ENCODE measurements around the gene A3GALT2.

Gene A3GALT2

DNA sequence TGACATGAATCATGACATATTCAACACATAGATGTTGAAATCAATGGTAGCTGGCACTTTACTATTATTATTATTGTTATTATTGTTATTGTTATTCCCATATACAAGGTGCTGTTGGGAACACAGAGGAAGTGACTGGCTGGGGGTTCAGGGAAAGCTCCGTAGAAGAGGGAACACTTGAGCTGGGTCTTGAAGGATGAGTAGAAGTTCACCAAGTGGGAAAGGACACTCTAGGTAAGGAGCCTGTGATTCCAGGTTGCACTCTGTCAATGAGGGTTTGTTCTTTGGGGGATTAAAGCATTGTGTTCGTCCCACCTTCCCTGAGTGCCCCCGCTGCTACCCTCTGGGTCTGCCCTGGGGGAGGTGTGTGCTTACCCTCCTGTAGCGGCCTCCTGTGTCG is 50.5 kb downstream of the A3GALT2 start:
- FAIRE-seq = no peak

DNA sequence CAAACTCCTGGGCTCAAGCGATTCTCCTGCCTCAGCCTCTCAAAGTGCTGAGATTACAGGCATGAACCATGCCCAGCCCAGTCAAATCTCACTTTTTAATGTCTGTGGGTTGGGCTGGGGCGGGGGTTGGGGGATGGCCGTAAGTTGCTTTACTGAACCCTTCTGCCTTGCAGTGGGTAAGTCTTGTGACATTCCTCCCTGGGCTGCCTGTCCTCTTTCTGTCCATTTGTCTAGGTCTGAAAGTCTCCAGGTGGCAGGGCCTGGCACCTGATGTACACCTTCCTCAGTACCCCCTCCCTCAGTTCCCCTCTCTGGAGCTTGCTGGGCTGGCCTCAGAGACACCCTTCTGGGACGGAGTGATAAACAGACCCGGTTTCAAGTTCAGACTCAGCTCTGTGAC is 51.3 kb downstream of the A3GALT2 start:
- FAIRE-seq = no peak

DNA sequence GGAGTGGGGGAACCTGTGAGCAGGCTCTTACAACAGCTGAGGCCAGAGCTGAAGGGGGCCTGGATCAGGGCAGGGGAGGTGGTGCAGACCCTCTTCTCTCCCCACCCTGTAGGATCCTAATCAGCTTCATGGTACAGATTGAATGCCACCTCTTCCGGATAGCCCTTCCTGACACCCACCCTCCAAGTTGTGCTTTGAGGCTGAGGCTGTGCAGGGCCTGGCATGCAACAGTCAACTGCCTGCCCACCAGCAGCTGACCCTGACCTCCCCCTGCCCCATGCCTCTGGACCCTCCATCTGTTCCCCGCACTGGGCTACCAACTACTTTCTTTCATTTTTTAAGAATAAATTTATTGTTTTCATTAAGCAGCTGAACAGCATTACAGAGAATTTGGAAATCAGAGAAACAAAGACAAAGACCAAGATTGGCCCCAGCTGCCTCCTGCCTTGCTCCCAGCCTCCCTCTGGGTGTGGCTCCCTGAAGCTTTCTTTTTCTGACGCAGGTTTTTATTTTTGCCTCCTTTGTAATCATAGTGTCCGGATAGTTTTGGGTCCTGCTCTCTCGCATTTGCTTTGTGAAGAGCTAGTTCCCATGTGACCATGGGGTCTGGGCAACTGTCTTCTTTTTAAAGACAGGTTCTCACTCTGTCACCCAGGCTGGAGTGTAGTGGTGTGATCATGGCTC is 51.8 kb downstream of the A3GALT2 start:
- no peak for FAIRE-seq

DNA sequence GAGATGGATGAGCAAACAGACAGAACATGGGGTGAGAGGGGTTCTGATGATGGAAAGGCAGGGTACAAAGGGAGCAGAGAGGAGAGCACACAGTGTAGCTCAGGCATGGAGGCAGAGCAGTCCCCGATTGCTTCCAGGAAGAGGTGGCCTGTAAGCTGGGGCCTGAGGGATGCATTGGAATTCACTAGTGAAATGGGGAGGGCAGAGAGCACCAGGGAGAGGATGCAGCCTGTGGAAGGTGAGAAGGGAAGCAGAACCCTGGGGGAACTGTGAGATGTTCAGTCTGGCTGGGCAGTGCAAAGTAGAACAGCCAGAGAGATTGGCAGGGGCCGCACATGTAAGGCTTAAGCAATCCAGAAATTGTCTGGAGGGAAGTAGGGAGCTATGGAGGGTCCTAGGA is 52.4 kb downstream of the A3GALT2 start:
- no peak for FAIRE-seq

DNA sequence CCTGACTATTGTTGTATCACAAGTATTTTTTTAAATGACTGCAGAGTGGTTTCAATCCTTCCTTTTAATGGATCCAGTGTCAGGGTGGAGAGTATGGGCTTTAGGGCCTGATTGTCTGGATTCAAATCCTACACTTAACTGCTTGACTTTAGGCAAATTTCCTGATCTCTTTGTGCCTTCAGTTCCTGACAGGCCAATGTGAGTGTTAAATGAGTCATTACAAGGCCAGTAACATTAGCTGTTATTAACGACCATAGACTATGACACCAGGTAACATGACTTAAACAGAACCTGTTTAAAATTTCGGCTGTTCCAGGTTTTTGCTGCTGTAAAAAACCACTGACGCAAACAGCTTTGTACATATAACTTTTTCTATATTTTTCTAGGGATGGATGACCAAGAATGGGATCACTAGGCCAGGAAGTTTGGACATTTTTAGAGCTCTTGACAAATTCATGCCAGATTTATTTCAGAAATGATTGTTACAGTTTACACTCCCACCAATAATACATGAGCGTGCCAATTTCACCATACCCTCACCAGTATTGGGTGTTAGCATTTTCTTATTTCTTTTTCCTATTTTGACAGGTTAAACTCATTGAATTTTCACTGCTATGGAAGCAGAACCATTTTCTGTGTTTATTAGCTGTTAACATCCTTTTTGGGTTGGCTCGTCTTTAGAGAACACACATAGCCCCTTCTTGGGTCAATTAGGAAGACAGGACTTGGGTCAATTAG is 53.3 kb downstream of the A3GALT2 start:
- FAIRE-seq = no peak

DNA sequence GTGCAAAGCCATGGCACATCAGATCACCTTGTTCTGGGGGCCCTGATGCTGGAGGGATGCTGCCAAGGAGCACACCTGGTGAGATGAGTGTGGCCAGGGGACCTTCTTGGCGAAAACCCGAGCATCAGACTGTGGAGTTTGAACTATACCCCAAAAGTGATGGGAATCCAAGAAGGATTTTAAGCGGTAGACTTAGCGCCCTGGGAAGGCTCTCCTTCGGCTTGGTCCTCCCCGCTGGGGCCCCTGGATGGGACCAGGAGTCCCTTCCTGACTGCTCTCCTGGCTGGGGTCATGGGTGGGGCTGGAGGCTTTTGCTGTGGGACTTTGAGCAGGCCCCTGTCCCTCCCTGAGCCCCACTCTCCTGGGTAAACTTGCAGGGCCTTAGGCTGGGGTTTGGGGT is 54.1 kb downstream of the A3GALT2 start:
- FAIRE-seq = no peak

DNA sequence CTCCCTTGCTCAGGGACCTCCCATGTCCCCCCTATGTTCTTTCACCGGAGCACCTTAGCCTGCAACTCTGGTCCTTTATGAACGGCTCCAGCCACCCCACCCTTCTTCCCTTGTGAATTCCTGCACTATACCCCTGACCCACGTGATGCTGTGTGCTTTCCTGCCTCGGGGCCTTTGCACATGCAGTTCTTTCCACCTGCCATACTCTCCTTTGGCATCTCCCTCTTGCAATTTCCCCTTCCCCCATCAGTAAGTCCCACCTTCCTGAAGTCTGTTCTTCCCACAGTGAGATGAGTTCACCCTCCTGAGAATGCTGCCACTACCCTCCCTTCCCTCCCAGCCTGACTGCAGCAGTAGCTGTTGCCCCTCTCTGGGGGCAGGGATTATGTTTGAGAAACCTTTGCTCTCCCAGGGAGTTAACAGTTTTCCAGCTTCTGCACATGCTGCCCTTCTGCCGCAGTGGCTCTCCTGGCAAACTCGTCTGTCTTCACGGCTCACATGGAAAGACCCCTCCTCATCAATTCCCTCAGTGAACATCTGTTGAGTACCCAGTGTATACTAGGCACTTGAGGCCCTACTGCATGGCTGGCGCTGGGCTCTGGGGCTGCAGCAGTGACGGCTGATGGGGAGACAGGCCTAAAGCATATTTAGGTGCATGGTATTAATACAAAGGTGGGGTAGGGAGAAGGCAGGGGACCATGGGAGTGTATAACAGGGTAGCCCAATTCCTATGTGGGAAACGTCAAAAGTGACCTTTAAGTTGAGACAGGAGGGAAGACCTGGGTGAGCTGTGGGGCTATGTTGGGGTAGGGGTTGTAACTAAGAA is 54.9 kb downstream of the A3GALT2 start:
- no peak for FAIRE-seq

DNA sequence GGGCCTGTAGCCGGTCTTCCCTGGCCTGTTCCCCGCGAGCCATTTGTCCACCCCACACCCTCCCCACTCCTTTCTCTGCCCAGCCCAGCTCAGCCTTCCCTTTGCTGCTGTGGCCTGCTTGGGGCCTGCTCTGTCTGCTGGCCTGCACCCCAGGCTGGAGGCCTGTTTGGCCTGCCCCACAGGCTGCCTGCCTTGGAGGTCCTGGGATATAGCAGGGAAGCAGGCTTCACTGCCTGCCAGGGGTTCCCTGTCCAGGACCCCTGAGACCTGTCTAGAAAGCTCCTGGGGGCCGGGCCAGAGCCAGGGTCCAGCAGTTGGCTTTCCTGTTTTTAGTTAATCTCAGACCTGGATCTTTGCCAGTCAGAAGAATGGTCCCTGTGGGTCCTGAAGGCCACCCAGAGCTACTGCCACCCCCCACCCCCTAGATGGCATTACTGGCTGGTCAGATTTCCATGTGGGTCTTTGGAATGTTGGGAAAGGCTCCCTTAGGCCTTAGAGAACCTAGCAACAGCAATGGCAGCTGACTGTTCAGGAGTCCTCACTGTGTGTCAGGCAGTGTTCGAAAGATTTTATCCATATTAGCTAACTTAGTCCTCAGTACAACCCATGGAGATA is 56.9 kb downstream of the A3GALT2 start:
- no peak for FAIRE-seq

DNA sequence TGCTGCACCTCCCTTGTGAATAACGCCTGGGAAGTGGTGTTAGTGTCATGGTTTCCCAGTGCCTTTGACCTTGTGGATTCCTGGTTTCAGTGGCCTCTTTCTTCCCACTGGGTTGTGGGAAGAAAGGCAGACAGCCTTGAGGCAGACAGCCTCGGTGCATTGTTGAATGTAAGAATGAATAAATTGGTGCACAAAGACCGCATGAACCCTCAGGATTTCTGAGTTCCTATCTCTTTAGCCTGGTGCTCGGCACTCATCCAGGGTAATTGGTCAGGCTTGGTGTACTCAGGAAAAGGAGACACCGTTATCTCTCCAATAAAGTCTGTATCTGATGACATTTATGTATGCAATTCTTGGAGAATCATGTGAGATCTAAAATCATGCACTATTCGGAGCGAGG is 59.6 kb downstream of the A3GALT2 start:
- FAIRE-seq = no peak

DNA sequence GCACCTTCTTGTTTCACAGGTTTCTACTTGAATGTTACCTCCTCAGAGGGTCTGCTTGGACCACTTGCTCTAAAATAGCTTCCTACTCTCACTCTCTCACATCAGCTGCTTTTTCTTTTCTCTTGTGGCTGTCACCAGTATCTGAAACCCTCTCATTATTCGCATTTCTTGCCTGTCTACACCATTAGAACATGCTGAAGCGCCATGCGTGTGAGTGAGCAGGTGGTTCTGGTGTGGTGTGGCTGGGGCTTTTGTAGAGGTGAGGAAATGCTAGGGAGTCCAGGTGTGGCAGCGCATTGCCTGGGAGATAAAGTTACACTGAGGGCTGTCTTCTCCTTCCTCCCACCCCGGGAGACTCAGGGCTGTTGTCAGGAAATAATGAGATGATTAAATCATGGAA is 60.5 kb downstream of the A3GALT2 start:
- FAIRE-seq = no peak

DNA sequence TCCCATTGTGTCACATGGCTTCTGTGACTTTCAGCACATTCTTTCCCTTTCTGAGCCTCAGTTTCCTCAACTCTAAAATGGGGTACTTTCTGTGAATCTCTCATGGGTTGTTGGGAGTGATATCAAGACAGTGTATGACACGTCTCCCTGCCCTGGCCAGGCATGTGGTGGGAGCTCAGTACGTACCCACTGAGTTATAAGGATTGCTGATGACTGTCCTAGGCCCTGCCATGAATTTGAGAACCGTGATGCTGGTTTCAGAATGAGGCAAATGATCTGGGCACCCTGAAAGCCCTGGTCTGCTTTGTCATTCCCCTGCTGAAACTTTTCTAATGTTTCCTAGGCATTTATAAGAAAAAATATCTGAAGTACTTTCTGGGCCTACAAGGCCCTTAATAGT is 61.0 kb downstream of the A3GALT2 start:
- FAIRE-seq = no peak

DNA sequence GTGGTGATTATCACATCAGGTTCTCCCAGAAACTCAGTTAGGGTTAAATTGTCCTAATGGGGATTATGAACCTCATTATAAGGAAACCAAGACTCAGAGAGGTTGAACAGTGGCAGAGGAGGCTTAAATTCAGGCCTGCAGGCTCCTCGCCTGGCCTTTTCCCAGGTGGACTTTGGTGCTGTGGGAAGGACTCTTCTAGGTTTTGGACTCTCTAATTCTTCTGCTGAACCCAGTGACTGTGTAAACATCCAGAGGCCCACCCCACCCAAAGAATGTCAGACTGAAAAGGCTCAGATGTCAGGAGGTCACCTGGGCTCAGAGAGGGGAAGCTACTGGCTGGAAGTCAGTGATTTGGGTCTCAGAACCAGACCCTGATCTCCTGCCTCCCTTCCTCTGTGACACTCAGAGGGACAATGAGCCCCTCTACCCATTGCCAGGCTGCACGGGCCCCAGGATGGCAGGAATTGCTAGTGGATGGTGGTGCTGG is 62.1 kb downstream of the A3GALT2 start:
- no peak for FAIRE-seq

DNA sequence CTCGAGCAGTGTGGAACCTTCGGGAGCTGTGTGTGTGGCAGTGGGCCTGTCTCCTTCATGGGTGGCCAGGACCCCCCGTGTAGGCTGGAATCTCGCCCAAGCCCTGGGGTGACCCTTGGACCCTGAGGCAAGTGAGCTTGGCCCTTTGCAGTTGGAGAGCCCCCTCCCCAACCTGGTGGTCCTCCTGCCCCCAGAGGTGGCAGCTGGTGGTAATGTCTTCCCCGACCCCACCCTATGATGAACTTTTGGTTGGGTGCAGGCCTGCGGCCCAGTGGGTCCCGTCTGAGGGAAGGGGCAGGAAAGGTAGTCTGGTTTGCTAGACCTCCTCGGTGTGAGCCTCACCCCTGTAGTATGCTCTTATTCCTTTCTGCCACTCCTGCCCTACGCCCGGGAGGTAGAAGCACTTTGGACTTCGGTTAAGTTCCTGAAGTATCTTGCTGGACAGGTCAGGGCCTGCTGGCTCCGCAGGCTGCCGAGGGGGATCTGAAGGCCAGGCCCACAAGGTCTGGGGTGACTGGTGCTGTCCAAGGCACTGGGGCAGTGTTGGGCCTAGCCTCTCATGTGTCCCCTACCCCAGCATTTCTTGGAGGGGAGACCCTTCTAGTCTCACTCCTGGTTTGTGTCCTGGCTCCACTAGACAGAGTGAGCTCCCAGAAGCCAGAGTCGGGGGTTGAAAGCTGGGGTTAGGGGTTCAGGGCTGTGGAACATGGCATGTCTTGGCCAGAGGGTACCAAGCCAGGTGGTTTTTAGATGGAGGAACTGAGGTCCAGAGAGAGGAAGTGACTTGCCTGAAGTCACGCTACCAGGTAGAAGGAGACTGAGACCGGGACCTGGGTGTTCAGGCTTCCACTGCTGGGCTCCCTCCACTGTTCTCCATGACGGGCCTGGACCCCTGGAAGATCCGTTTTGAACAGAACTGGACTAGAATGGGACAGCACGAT is 62.9 kb downstream of the A3GALT2 start:
- no peak for FAIRE-seq

DNA sequence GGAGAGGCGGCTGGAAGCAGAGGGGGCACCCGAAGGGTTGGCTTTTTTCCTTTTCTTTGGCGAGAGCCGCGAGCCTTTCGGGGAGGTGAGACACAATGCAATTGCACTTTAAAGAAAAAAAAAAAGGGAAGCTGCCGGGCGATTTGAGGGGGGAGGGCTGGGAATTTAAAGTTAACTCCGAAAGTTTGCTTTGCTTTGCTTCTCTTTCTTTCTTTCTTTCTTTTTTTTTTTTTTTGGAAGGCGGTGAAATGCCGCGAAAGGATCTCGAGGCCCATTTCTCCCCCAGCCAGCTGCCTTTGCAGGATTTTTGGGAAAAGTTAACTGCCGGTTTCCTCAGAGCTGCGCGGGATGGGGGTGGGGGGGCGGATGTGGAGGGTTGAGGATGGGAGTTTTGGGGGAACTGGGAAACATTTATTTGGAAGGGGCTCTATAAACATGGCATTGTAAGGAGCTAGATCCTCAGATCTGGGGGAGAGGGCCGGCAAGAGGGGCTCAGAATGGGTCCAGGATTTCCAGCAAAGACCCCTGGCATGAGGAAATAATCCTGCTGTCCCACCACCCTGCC is 63.6 kb downstream of the A3GALT2 start:
- FAIRE-seq = no peak

All from TTC549 (cell line).